GM12878 (cell line): Measurements from ENCODE around the gene CCDC172.

ENCODE experiments used
- DPF2 ChIP-seq: fragments of 450-650 bp; IDR thresholded peaks from 2 replicates; pipeline ENCODE4 v1.6.1; 2017; ENCODE audit warnings: mild to moderate bottlenecking
- EZH2 ChIP-seq: IDR thresholded peaks from 2 replicates; pipeline ENCODE4 v1.6.1; 2012; ENCODE audit warnings: low read depth, mild to moderate bottlenecking, control low read depth, inconsistent platforms, low read length, borderline replicate concordance; ENCODE audit not compliant: control insufficient read depth
- KDM1A ChIP-seq: fragments of 200-600 bp; sonication (generic); IDR thresholded peaks from 2 replicates; pipeline ENCODE4 v1.6.1; 2016; ENCODE audit warnings: borderline replicate concordance
- NFYB ChIP-seq: IDR thresholded peaks from 2 replicates; pipeline ENCODE4 v1.6.1; 2011; ENCODE audit warnings: low read depth, mild to moderate bottlenecking, low read length, improper control_type of control experiment, moderate library complexity; ENCODE audit not compliant: insufficient read depth
- POLR2A ChIP-seq: IDR thresholded peaks from 2 replicates; pipeline ENCODE4 v1.6.1; 2011; ENCODE audit warnings: low read depth, mild to moderate bottlenecking, low read length
- POLR2AphosphoS2 ChIP-seq: IDR thresholded peaks from 2 replicates; pipeline ENCODE4 v1.6.1; 2011; ENCODE audit warnings: low read depth, mild to moderate bottlenecking, low read length, improper control_type of control experiment, moderate library complexity
- POLR2AphosphoS5 ChIP-seq: IDR thresholded peaks from 2 replicates; pipeline ENCODE4 v1.6.1; 2011; ENCODE audit warnings: mild to moderate bottlenecking, low read length, inconsistent platforms
- RFX5 ChIP-seq: IDR thresholded peaks from 2 replicates; pipeline ENCODE4 v1.6.1; 2011; ENCODE audit warnings: low read depth, low read length, improper control_type of control experiment
- SREBF2 ChIP-seq: IDR thresholded peaks from 2 replicates; pipeline ENCODE4 v1.6.1; 2012; ENCODE audit warnings: mild to moderate bottlenecking, low read length
- SUPT20H ChIP-seq: IDR thresholded peaks from 2 replicates; pipeline ENCODE4 v1.6.1; 2011; ENCODE audit warnings: low read depth, mild to moderate bottlenecking, low read length, moderate library complexity, borderline replicate concordance; ENCODE audit not compliant: control insufficient read depth
- TAF1 ChIP-seq: IDR thresholded peaks from 2 replicates; pipeline ENCODE4 v1.6.1; 2011; ENCODE audit warnings: mild to moderate bottlenecking, low read depth, low read length, borderline replicate concordance
- TCF7 ChIP-seq: IDR thresholded peaks from 2 replicates; pipeline ENCODE4 v1.6.1; 2014; ENCODE audit warnings: antibody characterized with exemption, borderline replicate concordance
- TF ChIP-seq, protein P1 (sequence below): fragments of 450-650 bp; IDR thresholded peaks from 2 replicates; pipeline ENCODE4 v1.6.1; 2016; ENCODE audit warnings: mild to moderate bottlenecking

DNA sequence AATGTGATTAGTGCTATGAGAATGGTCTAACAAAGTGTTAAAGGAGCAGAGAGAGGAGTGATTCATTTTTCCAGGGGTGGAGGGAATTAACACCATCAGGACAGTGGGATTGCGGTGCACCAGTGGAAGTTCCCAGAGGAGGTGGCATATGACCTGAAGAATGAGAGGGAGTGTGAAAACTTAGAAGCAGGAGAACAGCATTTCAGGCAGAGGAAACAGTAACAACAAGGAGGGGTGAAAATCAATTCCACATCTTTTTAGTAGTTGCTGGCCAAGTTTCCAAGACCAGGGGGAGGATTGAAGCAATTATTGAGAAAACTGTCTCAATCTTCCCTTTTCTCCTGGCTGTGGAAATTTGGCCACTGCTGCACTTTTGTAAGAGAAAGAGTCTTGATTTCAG, 23.7 kb upstream of the CCDC172 start:
- TF ChIP-seq SUPT20H (no peak), DPF2 (no peak), RFX5 (no peak), NFYB (no peak), POLR2AphosphoS5 (no peak), SREBF2 (no peak), KDM1A (no peak), EZH2 (no peak), POLR2A (no peak), TCF7 (no peak), POLR2AphosphoS2 (no peak), TAF1 (no peak)
- TF ChIP-seq, protein P1, sequence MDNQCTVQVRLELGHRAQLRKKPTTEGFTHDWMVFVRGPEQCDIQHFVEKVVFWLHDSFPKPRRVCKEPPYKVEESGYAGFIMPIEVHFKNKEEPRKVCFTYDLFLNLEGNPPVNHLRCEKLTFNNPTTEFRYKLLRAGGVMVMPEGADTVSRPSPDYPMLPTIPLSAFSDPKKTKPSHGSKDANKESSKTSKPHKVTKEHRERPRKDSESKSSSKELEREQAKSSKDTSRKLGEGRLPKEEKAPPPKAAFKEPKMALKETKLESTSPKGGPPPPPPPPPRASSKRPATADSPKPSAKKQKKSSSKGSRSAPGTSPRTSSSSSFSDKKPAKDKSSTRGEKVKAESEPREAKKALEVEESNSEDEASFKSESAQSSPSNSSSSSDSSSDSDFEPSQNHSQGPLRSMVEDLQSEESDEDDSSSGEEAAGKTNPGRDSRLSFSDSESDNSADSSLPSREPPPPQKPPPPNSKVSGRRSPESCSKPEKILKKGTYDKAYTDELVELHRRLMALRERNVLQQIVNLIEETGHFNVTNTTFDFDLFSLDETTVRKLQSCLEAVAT, result no peak
